Activated CD4-positive, alpha-beta T cell treated with anti-CD3 and anti-CD28 coated beads, Interleukin-2, amount 50 U/mL, for 4 hours (primary cell): ENCODE results near the gene SIX5.

Source experiments
- DNase-seq, 2 experiments: peaks; one replicate each; pipeline ENCODE4 v3.0.0-alpha.2; 2020

The SIX5 gene

GRCh38 chr19:45792470-45793177 lies 23.6 kb upstream of the SIX5 start, which contains the start of gene DMWD:
DMWD (minus strand) TSS chr19:45792845; CDS start chr19:45792756, 89 bp downstream.
- DNase-seq, result peak; percentile 99

- DNase-seq, result no peak
Measured at GRCh38 chr19:45791744-45792469, 22.9 kb upstream of the SIX5 start.

GRCh38 chr19:45790942-45791341 lies 21.9 kb upstream of the SIX5 start:
- DNase-seq, result no peak

- DNase-seq, result no peak
Measured at GRCh38 chr19:45789035-45789786, 20.2 kb upstream of the SIX5 start.

GRCh38 chr19:45786533-45786894 lies 17.5 kb upstream of the SIX5 start:
- DNase-seq, result no peak

- no peak for DNase-seq
Measured at GRCh38 chr19:45785781-45786532, 16.9 kb upstream of the SIX5 start.

- DNase-seq, result no peak
Measured at GRCh38 chr19:45785097-45785496, 16.0 kb upstream of the SIX5 start.

- DNase-seq, result no peak
Measured at GRCh38 chr19:45784096-45784495, 15.0 kb upstream of the SIX5 start.

- DNase-seq, result no peak
Measured at GRCh38 chr19:45782820-45783785, 14.1 kb upstream of the SIX5 start.

- no peak for DNase-seq
Measured at GRCh38 chr19:45782162-45782691, 13.2 kb upstream of the SIX5 start, which contains the start of gene DMPK. DMPK (minus strand) TSS chr19:45782490; CDS start chr19:45782352, 138 bp downstream.

- no peak for DNase-seq
Measured at GRCh38 chr19:45781214-45782161, 12.4 kb upstream of the SIX5 start.

GRCh38 chr19:45780448-45781213 lies 11.6 kb upstream of the SIX5 start:
- DNase-seq, result no peak

GRCh38 chr19:45780146-45780447 lies 11.0 kb upstream of the SIX5 start:
- DNase-seq, result no peak

- DNase-seq, result peak; percentile 80 to 84
Measured at GRCh38 chr19:45779231-45780145, 10.4 kb upstream of the SIX5 start.

- DNase-seq, result no peak
Measured at GRCh38 chr19:45778010-45778661, 9.1 kb upstream of the SIX5 start.

GRCh38 chr19:45777395-45777961 lies 8.4 kb upstream of the SIX5 start:
- DNase-seq, result no peak

- no peak for DNase-seq
Measured at GRCh38 chr19:45774765-45775164, 5.7 kb upstream of the SIX5 start.
